K562 (cell line): ENCODE data around the gene MED12. TPM values are rescaled to one million over a fixed set of nuclear protein-coding genes. Genes with fewer than 3 reads are reported as not detected.

ENCODE experiments used
- EWSR1 ChIP-seq: fragments of 450-650 bp; IDR thresholded peaks from 2 replicates; pipeline ENCODE4 v1.6.1; 2018; ENCODE audit warnings: borderline replicate concordance, mild to moderate bottlenecking, low read depth, moderate library complexity; ENCODE audit not compliant: partially characterized antibody
- FOXK2 ChIP-seq, 2 experiments: fragments of 450-650 bp; IDR thresholded peaks in 1 of 2; conservative IDR thresholded peaks in 1 of 2; 2 replicates each; pipeline ENCODE4 v1.6.1; 2016; ENCODE audit warnings: low read depth in 2 of 2, mild to moderate bottlenecking in 1 of 2
- KDM5B ChIP-seq: fragments of 200-600 bp; sonication (generic); IDR thresholded peaks from 2 replicates; pipeline ENCODE4 v1.6.1; 2012; ENCODE audit warnings: low read depth, mild to moderate bottlenecking, moderate library complexity, low read length, control low read depth, inconsistent platforms; ENCODE audit not compliant: insufficient replicate concordance
- L3MBTL2 ChIP-seq: fragments of 450-650 bp; IDR thresholded peaks from 2 replicates; pipeline ENCODE4 v1.6.1; 2016; ENCODE audit warnings: mild to moderate bottlenecking, moderate library complexity
- NR2C2 ChIP-seq, 2 experiments: fragments of 200-800 bp in 1 of 2; sonication (Bioruptor generic) in 1 of 2; sonication (generic) in 1 of 2; formaldehyde crosslinking in 1 of 2; IDR thresholded peaks; 2 replicates each; pipeline versions ENCODE4 v1.6.1 to v1.8.0; 2016 to 2022; ENCODE audit warnings: mild to moderate bottlenecking in 1 of 2, missing compliant biosample characterization in 1 of 2, missing genetic modification characterization in 1 of 2, missing genetic modification reagents in 1 of 2
- POLR2A ChIP-seq: fragments of 450-650 bp; conservative IDR thresholded peaks from 2 replicates; pipeline ENCODE4 v1.6.1; 2016
- RCOR1 ChIP-seq, 2 experiments: IDR thresholded peaks; 2 replicates each; pipeline ENCODE4 v1.6.1; 2012; ENCODE audit warnings: low read depth in 2 of 2, low read length in 2 of 2, borderline replicate concordance in 1 of 2, improper control_type of control experiment in 1 of 2
- polyA plus RNA-seq, 8 experiments: library from polyadenylated mRNA; depleted of rRNA in 4 of 8; stranded (reverse) in 5 of 8; unstranded in 3 of 8; fragments of >200 nt; fragmentation: Nextera tagmentation in 2 of 8; fragmentation: Illumina TruSeq in 1 of 8; extraction: Ambion mirVana in 2 of 8; extraction: Trizol in 1 of 8; gene quantifications; 2 replicates each; pipeline versions ENCODE4 v1.2.1 to v1.2.3, GENCODE V29; 2011 to 2014; ENCODE audit warnings: inconsistent platforms in 1 of 8, missing spikeins in 1 of 8
- total RNA-seq, 7 experiments: library from RNA; depleted of rRNA in 6 of 7; stranded (reverse); fragments of >200 nt in 6 of 7; fragmentation: Illumina TruSeq in 2 of 7; extraction: Trizol in 2 of 7; gene quantifications; 2 replicates each; pipeline versions ENCODE4 v1.2.1 to v1.2.3, GENCODE V29; 2011 to 2021; ENCODE audit warnings: low replicate concordance in 1 of 7
- TF ChIP-seq, protein P1 (sequence below): fragments of 450-650 bp; IDR thresholded peaks from 2 replicates; pipeline ENCODE4 v1.6.1; 2016; ENCODE audit warnings: mild to moderate bottlenecking, moderate library complexity
- TF ChIP-seq, protein P2 (sequence below): fragments of 450-650 bp; IDR thresholded peaks from 2 replicates; pipeline ENCODE4 v1.6.1; 2014; ENCODE audit warnings: low read depth, mild to moderate bottlenecking, moderate library complexity, borderline replicate concordance
- TF ChIP-seq, protein P3 (sequence below), 2 experiments: IDR thresholded peaks; 2 replicates each; pipeline ENCODE4 v1.6.1; 2011; ENCODE audit warnings: borderline replicate concordance in 1 of 2, control low read depth in 1 of 2, low read depth in 1 of 2, low read length in 1 of 2, mild to moderate bottlenecking in 1 of 2, mixed read lengths in 1 of 2, moderate library complexity in 1 of 2; ENCODE audit not compliant: insufficient read depth in 1 of 2, insufficient read length in 1 of 2, poor library complexity in 1 of 2, severe bottlenecking in 1 of 2; ENCODE audit errors: extremely low read depth in 1 of 2

The MED12 gene
- total and polyA plus RNA-seq, 9 of the 15 experiments (the other 6 are each of a cell fraction or from before 2014, with no cell fraction given), result 1.6 to 49.7 (median 8.6) TPM

DNA sequence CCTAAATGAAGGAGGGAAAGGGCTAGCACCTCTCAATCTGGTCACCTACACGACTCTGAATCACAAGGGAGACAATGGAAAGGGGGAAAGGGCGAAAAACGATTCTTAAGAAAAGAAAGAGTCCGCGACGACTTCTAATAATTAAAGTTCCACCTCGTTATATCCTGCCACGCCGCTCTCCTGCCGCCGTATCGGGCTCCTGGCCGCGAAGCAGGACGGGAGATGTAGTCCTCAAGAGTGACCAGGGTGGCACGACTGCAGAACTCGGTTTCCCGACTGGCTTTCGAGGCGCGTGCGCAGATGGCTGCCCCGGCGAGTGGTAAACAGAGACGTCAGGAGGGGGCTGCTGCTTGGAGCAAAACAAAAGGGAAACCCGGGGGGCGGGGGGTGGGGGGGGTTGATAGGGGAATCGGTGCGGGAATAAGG is 22.8 kb upstream of the MED12 start, which contains the start of gene FOXO4 (continued):
- TF ChIP-seq, protein P1, sequence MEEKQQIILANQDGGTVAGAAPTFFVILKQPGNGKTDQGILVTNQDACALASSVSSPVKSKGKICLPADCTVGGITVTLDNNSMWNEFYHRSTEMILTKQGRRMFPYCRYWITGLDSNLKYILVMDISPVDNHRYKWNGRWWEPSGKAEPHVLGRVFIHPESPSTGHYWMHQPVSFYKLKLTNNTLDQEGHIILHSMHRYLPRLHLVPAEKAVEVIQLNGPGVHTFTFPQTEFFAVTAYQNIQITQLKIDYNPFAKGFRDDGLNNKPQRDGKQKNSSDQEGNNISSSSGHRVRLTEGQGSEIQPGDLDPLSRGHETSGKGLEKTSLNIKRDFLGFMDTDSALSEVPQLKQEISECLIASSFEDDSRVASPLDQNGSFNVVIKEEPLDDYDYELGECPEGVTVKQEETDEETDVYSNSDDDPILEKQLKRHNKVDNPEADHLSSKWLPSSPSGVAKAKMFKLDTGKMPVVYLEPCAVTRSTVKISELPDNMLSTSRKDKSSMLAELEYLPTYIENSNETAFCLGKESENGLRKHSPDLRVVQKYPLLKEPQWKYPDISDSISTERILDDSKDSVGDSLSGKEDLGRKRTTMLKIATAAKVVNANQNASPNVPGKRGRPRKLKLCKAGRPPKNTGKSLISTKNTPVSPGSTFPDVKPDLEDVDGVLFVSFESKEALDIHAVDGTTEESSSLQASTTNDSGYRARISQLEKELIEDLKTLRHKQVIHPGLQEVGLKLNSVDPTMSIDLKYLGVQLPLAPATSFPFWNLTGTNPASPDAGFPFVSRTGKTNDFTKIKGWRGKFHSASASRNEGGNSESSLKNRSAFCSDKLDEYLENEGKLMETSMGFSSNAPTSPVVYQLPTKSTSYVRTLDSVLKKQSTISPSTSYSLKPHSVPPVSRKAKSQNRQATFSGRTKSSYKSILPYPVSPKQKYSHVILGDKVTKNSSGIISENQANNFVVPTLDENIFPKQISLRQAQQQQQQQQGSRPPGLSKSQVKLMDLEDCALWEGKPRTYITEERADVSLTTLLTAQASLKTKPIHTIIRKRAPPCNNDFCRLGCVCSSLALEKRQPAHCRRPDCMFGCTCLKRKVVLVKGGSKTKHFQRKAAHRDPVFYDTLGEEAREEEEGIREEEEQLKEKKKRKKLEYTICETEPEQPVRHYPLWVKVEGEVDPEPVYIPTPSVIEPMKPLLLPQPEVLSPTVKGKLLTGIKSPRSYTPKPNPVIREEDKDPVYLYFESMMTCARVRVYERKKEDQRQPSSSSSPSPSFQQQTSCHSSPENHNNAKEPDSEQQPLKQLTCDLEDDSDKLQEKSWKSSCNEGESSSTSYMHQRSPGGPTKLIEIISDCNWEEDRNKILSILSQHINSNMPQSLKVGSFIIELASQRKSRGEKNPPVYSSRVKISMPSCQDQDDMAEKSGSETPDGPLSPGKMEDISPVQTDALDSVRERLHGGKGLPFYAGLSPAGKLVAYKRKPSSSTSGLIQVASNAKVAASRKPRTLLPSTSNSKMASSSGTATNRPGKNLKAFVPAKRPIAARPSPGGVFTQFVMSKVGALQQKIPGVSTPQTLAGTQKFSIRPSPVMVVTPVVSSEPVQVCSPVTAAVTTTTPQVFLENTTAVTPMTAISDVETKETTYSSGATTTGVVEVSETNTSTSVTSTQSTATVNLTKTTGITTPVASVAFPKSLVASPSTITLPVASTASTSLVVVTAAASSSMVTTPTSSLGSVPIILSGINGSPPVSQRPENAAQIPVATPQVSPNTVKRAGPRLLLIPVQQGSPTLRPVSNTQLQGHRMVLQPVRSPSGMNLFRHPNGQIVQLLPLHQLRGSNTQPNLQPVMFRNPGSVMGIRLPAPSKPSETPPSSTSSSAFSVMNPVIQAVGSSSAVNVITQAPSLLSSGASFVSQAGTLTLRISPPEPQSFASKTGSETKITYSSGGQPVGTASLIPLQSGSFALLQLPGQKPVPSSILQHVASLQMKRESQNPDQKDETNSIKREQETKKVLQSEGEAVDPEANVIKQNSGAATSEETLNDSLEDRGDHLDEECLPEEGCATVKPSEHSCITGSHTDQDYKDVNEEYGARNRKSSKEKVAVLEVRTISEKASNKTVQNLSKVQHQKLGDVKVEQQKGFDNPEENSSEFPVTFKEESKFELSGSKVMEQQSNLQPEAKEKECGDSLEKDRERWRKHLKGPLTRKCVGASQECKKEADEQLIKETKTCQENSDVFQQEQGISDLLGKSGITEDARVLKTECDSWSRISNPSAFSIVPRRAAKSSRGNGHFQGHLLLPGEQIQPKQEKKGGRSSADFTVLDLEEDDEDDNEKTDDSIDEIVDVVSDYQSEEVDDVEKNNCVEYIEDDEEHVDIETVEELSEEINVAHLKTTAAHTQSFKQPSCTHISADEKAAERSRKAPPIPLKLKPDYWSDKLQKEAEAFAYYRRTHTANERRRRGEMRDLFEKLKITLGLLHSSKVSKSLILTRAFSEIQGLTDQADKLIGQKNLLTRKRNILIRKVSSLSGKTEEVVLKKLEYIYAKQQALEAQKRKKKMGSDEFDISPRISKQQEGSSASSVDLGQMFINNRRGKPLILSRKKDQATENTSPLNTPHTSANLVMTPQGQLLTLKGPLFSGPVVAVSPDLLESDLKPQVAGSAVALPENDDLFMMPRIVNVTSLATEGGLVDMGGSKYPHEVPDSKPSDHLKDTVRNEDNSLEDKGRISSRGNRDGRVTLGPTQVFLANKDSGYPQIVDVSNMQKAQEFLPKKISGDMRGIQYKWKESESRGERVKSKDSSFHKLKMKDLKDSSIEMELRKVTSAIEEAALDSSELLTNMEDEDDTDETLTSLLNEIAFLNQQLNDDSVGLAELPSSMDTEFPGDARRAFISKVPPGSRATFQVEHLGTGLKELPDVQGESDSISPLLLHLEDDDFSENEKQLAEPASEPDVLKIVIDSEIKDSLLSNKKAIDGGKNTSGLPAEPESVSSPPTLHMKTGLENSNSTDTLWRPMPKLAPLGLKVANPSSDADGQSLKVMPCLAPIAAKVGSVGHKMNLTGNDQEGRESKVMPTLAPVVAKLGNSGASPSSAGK, result peak; percentile 61
- TF ChIP-seq L3MBTL2 (peak; percentile 58), POLR2A (peak; percentile 63), EWSR1 (no peak), NR2C2 (CRISPR knock-in tag; IDR thresholded peaks at IDR 0.05) (no peak), NR2C2 (tag; IDR thresholded peaks at IDR 0.05) (peak; percentile 57; the same call in 1 of the 2 replicates), FOXK2 (conservative IDR thresholded peaks at IDR 0.05 in 1 of 2, IDR thresholded peaks at IDR 0.05 in 1 of 2; ENCODE audit: low read depth in 2 of 2) (peak; percentile 57 to 65; a peak in 3 of 4 replicates), KDM5B (peak; percentile 42), RCOR1 (IDR thresholded peaks at IDR 0.05; ENCODE audit: borderline replicate concordance in 1 of 2, low read depth in 2 of 2, low read length in 2 of 2) (no peak)
- TF ChIP-seq, protein P2, sequence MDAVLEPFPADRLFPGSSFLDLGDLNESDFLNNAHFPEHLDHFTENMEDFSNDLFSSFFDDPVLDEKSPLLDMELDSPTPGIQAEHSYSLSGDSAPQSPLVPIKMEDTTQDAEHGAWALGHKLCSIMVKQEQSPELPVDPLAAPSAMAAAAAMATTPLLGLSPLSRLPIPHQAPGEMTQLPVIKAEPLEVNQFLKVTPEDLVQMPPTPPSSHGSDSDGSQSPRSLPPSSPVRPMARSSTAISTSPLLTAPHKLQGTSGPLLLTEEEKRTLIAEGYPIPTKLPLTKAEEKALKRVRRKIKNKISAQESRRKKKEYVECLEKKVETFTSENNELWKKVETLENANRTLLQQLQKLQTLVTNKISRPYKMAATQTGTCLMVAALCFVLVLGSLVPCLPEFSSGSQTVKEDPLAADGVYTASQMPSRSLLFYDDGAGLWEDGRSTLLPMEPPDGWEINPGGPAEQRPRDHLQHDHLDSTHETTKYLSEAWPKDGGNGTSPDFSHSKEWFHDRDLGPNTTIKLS, result peak; percentile 55; the same call in 1 of the 2 replicates
- TF ChIP-seq, protein P3, sequence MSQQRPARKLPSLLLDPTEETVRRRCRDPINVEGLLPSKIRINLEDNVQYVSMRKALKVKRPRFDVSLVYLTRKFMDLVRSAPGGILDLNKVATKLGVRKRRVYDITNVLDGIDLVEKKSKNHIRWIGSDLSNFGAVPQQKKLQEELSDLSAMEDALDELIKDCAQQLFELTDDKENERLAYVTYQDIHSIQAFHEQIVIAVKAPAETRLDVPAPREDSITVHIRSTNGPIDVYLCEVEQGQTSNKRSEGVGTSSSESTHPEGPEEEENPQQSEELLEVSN (IDR thresholded peaks at IDR 0.05; ENCODE audit: borderline replicate concordance in 1 of 2, extremely low read depth in 1 of 2, insufficient read depth in 1 of 2, insufficient read length in 1 of 2, low read depth in 1 of 2, low read length in 1 of 2, poor library complexity in 1 of 2, severe bottlenecking in 1 of 2), result peak; percentile 16 to 82
